GM23338 (cell line): ENCODE measurements around the gene MLF1.

ENCODE experiments used
- CREB1 ChIP-seq: fragments of 250-450 bp; sonication (Bioruptor Pico); IDR thresholded peaks from 2 replicates; pipeline ENCODE4 v1.5.0; 2020; ENCODE audit warnings: low read depth, mild to moderate bottlenecking, moderate library complexity
- CTCF ChIP-seq, 2 experiments: fragments of 200-600 bp in 1 of 2; sonication (generic) in 1 of 2; conservative IDR thresholded peaks; 2 replicates each; pipeline versions ENCODE4 v1.5.1 to v1.6.1; 2016 to 2017; ENCODE audit warnings: antibody characterized with exemption in 2 of 2, low read depth in 2 of 2, mild to moderate bottlenecking in 2 of 2, moderate library complexity in 1 of 2
- EZH2 ChIP-seq: fragments of 200-600 bp; sonication (generic); IDR thresholded peaks from one replicate; pipeline ENCODE4 v1.8.0; 2017; ENCODE audit warnings: antibody characterized with exemption, mild to moderate bottlenecking, low read depth; ENCODE audit not compliant: unreplicated experiment
- EZH2phosphoT487 ChIP-seq: fragments of 200-600 bp; sonication (generic); IDR thresholded peaks from one replicate; pipeline ENCODE4 v1.8.1; 2018; ENCODE audit warnings: antibody characterized with exemption; ENCODE audit not compliant: unreplicated experiment
- POLR2AphosphoS5 ChIP-seq: IDR thresholded peaks from 2 replicates; pipeline ENCODE4 v1.6.1; 2016; ENCODE audit warnings: antibody characterized with exemption, low read depth
- STAT1 ChIP-seq: IDR thresholded peaks from one replicate; pipeline ENCODE4 v1.6.1; 2016; ENCODE audit warnings: antibody characterized with exemption; ENCODE audit not compliant: unreplicated experiment

- no peak for TF ChIP-seq CTCF (conservative IDR thresholded peaks at IDR 0.05; ENCODE audit: low read depth in 2 of 2)
- no peak for TF ChIP-seq STAT1
- no peak for TF ChIP-seq CREB1 (CRISPR knock-in tag)
- TF ChIP-seq EZH2phosphoT487 = no peak
- no peak for TF ChIP-seq POLR2AphosphoS5
- TF ChIP-seq EZH2 = no peak
These were observed 30.9 kb upstream of the MLF1 start for GRCh38 chr3:158540066-158540465.
